Lower leg skin (tissue), 3 donors: ENCODE results near the gene HOMER3.

Experiments
- POLR2A ChIP-seq, 2 donors: fragments of 450-650 bp; IDR thresholded peaks; one replicate each; pipeline ENCODE4 v1.6.1; 2016 to 2017; ENCODE audit warnings: antibody characterized with exemption in 2 of 2, mild to moderate bottlenecking in 1 of 2, moderate library complexity in 1 of 2
- TF ChIP-seq, protein P1 (sequence below), 3 donors: fragments of 450-650 bp; IDR thresholded peaks; one replicate each; pipeline ENCODE4 v1.5.1; 2016; ENCODE audit warnings: antibody characterized with exemption in 3 of 3, mild to moderate bottlenecking in 3 of 3, moderate library complexity in 2 of 3

DNA sequence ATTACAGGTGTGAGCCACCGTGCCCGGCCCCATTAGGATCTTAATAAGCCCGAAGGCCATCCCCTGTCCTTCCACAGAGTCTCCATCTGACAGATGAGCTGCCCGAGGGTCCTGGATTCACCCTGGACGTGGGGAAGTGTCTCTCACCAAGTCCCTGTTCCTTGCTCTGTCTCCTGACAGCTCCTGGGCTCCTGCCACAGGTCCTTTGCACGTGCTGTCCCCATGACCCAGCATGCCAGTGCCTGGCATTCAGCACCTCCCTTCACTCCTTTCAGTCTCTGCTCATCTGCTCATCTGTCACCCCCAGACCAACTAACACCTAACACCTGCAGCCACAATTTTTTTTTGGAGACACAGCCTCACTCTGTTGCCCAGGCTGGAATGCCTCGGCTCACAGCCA lies 59.5 kb downstream of the HOMER3 start:
- TF ChIP-seq, protein P1, sequence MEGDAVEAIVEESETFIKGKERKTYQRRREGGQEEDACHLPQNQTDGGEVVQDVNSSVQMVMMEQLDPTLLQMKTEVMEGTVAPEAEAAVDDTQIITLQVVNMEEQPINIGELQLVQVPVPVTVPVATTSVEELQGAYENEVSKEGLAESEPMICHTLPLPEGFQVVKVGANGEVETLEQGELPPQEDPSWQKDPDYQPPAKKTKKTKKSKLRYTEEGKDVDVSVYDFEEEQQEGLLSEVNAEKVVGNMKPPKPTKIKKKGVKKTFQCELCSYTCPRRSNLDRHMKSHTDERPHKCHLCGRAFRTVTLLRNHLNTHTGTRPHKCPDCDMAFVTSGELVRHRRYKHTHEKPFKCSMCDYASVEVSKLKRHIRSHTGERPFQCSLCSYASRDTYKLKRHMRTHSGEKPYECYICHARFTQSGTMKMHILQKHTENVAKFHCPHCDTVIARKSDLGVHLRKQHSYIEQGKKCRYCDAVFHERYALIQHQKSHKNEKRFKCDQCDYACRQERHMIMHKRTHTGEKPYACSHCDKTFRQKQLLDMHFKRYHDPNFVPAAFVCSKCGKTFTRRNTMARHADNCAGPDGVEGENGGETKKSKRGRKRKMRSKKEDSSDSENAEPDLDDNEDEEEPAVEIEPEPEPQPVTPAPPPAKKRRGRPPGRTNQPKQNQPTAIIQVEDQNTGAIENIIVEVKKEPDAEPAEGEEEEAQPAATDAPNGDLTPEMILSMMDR (IDR thresholded peaks at IDR 0.05), result no peak
- no peak for TF ChIP-seq POLR2A (IDR thresholded peaks at IDR 0.05)
